ENCODE measurements around the gene GLB1L. TPM values are rescaled to one million over a fixed set of nuclear protein-coding genes. Genes with fewer than 3 reads are reported as not detected.

Gene GLB1L
- polyA plus RNA-seq, 4 donors = 16.5 to 24.9 (median 24.1) TPM

DNA sequence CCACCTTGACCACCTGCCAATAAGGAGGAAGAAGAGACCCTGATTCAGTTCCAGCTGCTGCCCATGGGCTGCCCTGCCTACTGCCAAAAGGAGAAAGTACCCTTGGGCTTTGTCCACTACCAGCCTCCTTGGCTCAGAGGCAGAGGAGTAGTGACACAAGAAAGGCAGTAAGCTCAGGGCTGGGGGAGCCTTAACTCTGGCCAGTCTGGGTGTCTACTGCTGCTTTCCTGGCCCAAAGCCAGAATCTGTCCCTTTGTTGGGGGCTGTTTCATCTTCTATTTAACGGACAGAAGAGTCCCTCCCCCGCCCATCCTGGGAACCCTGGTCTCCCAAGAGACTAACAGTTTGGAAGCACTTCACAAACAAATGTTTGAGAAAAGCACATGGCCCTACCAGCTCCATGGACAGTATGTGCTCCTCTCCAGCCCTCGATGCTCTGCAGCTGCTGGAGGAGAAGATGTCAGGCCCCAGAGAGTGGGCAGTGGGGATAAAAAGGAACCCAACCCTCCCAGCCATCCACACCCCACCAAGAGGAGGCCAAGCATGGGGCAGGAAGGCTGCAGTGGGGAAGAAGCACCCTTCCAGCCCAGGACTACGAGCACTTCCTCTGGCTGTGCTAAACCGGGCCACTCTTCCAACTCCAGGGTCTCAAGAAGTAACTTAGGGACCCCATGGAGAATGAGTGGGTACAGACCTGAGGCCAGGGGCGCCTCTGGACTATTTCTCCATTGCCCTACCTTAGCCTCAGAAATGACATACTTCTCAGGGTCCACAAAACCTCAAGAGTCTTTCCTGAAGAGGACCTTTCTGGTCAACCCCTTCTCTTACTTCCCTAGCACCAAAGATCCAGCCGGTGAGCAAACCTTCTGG is 17.0 kb downstream of the GLB1L start:
- no peak for DNase-seq (ENCODE audit: low read depth in 4 of 4, low spot score in 2 of 4)

DNA sequence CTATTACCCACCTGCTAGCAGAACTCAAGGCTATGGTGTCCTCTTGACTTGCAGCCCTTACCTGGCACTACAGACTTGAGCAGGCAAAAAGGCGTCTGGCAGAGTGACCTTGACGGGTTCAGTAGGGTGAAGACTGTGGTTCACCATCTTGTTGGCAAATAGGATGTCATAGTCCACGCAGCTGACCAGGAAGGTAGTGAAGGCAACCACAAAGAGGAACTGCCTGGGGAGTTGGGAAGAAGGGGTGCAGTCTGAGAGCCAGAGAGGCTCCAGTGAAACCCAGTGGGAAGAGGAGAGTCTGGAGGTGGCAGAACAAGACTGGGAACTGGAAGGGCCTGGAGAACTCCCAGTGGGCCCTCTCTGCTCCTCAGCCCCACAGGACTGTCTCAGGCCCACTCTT is 19.9 kb downstream of the GLB1L start:
- no peak for DNase-seq (ENCODE audit: low read depth in 4 of 4, low spot score in 2 of 4)

DNA sequence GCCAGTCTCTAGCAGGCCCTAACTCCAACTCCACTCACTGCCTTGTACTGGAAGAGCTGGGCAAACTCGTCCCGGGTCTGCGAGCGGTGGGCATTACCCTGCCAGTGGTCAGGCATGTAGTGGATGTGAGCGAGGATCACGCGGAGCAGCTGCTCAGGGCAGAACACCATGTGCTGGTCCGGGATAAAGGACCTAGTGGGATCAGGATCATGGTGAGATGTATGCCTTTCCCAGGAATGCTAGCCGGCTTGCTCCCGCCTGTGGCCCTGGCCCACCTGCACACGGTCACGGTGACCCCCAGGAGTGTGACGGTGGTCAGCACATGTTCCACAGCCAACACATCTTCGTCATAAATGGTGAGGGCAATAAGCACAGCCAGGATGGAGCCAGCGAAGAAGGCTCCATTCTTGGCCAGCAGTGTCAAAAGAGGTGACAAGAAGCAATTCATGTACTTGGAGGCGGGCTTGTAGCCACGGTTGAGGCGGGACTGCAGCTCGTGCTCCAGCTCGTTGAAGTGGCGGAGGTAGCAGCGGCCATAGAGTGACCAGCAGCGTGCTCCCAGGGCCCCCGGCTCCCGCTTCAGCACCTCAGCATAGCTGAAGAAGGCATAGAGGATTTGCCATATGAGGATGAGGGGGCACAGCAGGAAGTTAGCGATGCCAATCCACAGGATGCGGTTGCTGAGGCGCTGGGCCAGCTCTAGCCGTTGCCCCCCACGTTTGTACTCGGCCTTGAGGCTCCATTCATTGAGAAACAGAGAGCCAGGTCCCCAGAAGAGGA is 21.2 kb downstream of the GLB1L start:
- DNase-seq (ENCODE audit: low read depth in 4 of 4, low spot score in 2 of 4) = no peak

DNA sequence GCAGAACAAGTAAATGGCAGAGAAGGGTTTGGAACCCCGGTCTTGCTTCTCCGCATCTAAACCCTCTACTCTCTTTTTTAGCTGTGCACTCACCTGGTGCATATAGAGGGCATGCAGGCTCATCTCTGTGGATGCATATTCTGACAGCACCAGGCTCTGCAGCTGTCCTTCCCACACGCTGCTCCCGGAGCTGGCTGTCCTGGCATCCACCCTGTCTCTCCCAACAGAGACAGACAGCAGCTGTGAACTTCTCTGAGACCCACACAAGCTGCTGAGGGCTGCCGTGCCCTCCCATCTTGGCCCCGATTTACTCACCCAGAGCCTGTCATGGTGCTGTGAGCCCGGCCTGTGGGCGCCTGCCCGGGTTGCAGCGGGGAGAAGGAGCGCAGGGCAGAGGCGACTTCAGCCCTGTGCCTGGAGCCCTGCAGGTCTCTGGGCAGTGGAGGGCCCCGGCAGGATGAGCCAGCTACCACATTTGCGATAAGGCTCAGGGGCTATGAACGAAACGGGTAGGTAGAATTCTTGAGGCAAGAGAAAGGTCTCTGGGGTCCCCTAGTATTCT is 23.2 kb downstream of the GLB1L start:
- DNase-seq (ENCODE audit: low read depth in 4 of 4, low spot score in 2 of 4) = no peak

GRCh38 chr2:219220652-219221402 is 24.4 kb downstream of the GLB1L start:
- DNase-seq (ENCODE audit: low read depth in 4 of 4, low spot score in 2 of 4) = no peak

GRCh38 chr2:219219784-219220532 is 25.3 kb downstream of the GLB1L start:
- no peak for DNase-seq (ENCODE audit: low read depth in 4 of 4, low spot score in 2 of 4)

DNA sequence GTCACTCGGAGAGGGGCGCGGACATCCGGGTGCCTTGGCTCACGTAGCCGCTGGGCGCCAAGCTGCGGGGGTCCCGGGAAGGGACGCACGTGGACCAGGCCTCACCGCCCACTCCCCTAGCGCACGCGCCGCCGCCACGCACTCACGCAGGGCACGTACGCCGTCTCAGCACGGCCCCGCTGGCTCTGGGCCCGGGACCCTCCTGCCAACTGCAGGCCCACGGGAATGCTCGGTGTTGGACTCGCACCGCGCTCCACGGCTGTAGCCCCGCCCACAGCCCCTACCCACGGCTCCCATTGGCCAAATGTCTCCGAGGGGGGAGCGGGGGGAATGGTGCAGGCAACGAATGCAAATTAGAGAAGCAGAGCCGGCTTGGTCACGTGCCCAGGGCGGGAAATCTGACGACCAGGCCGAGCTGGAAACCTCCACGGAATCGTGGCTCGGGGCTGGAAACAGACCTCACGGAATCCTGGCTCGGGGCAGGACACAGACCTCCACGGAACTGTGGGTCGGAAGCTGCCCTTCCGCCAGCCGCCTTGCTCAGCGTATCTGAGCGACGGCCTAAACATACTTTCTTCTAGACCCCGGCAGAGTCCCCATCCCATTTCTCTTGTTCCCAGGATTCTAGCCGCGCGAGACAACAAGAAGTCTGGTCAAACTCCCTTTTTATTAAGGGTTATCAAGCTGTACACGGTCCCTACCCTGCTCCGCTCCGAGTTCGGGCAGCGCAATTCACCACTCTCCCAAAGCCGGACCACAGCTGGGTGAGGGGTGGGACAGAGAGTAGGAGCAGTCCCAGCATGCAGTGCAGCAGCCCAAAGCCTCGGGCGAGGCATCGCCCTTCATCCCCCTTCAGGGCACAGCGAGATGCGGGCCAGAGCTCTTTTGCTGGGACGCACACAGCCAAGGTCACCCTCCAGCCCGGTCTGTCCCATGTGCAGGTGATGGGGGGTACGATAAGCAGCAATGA is 26.2 kb downstream of the GLB1L start, which contains the start of gene ABCB6:
TSS of gene ABCB6 (minus strand) at position 227 of the 970 bp plus-strand sequence. CDS start 285 bp downstream, outside the sequence.
- DNase-seq (ENCODE audit: low read depth in 4 of 4, low spot score in 2 of 4) = peak in 3 of 4 donors; percentile 75 to 93 (median 85)

DNA sequence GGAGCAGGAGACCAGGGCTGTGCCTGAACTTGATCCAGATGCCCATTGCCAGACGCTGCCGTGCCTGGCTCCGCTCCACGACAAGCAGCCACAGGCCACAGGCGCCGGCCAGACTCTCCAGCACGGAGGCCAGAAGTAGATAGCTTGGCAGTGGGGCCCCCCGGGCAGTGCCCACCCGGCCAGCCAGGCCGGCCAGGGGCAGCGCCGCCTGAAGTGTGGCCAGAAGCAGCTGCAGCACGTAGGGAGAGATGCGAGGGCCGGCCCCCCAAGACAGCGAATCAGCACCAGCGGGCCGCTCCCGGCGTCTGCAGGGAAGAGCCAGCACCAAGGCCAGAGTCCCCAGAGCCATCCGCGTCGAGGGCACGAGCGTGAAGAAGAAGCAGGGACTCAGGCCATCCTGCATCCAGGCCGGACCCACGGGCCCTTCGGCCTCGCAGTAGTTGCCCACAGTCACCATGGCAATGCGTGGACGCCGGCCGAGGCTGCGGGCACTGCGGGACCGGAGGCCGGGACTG is 27.0 kb downstream of the GLB1L start:
- peak in 1 of 4 donors; percentile 59 for DNase-seq (ENCODE audit: low read depth in 4 of 4, low spot score in 2 of 4)

- DNase-seq (ENCODE audit: low read depth in 4 of 4, low spot score in 2 of 4) = no peak
Observed at GRCh38 chr2:219216535-219216915, 28.7 kb downstream of the GLB1L start.

GRCh38 chr2:219215871-219216534 is 29.2 kb downstream of the GLB1L start:
- DNase-seq (ENCODE audit: low read depth in 4 of 4, low spot score in 2 of 4) = no peak

- no peak for DNase-seq (ENCODE audit: low read depth in 4 of 4, low spot score in 2 of 4)
Observed at GRCh38 chr2:219214786-219215185, 30.5 kb downstream of the GLB1L start.

DNA sequence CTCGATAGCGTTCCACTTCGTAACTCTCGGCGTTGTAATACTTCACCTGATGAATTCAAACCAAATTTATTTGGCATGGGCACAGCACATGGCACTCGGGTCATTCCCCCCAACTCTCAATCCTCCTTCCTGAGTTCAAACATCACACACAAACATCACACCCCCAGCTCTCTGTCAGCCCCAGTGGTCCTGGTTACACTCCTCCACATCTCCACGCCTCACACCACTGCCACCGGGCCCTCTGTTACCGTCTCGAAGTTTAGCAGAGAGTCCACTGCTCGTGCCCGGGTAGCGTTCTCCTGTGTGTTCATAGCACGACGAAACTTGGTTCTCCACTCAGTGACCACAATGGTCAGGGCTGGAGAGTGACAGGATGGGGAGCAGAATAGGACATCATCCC is 31.1 kb downstream of the GLB1L start:
- DNase-seq (ENCODE audit: low read depth in 4 of 4, low spot score in 2 of 4) = no peak

GRCh38 chr2:219213486-219214071 is 31.7 kb downstream of the GLB1L start:
- DNase-seq (ENCODE audit: low read depth in 4 of 4, low spot score in 2 of 4) = no peak

- DNase-seq (ENCODE audit: low read depth in 4 of 4, low spot score in 2 of 4) = no peak
Observed at GRCh38 chr2:219213026-219213415, 32.2 kb downstream of the GLB1L start.

GRCh38 chr2:219210886-219211362 is 34.3 kb downstream of the GLB1L start:
- DNase-seq (ENCODE audit: low read depth in 4 of 4, low spot score in 2 of 4) = no peak

GRCh38 chr2:219210196-219210885 is 34.9 kb downstream of the GLB1L start:
- DNase-seq (ENCODE audit: low read depth in 4 of 4, low spot score in 2 of 4) = no peak
